K562 (cell line): Measurements from ENCODE around the gene SLC19A2. TPM values are rescaled to one million over a fixed set of nuclear protein-coding genes. Genes with fewer than 3 reads are reported as not detected.

Experiments used
- ASH1L ChIP-seq: fragments of 450-650 bp; IDR thresholded peaks from 2 replicates; pipeline ENCODE4 v1.6.1; 2018; ENCODE audit warnings: borderline replicate concordance, mild to moderate bottlenecking, low read depth; ENCODE audit not compliant: partially characterized antibody
- BRF2 ChIP-seq: IDR thresholded peaks from 3 replicates; pipeline ENCODE4 v1.6.1; 2011; ENCODE audit warnings: borderline replicate concordance, mild to moderate bottlenecking; ENCODE audit not compliant: insufficient read length, insufficient read depth
- FOXK1 ChIP-seq: sonication (generic); formaldehyde crosslinking; IDR thresholded peaks from 2 replicates; pipeline ENCODE4 v1.8.0; 2022; ENCODE audit warnings: missing genetic modification reagents, mild to moderate bottlenecking, borderline replicate concordance
- FUS ChIP-seq: fragments of 200-400 bp; formaldehyde crosslinking; optimal IDR thresholded peaks from 2 replicates; pipeline ENCODE3; 2017; ENCODE audit warnings: low read depth, low read length
- GABPA ChIP-seq: fragments of 200-800 bp; sonication (Bioruptor generic); conservative IDR thresholded peaks from 2 replicates; pipeline ENCODE4 v1.6.1; 2016; ENCODE audit warnings: low read depth, missing genetic modification characterization, missing compliant biosample characterization
- KHSRP ChIP-seq: fragments of 450-650 bp; IDR thresholded peaks from 2 replicates; pipeline ENCODE4 v1.6.1; 2017
- LEF1 ChIP-seq: fragments of 450-650 bp; IDR thresholded peaks from 2 replicates; pipeline ENCODE4 v1.6.1; 2016; ENCODE audit warnings: mild to moderate bottlenecking
- MBD2 ChIP-seq: sonication (generic); IDR thresholded peaks from 2 replicates; pipeline ENCODE4 v1.6.1; 2016; ENCODE audit warnings: low read depth, borderline replicate concordance
- SAP30 ChIP-seq: fragments of 200-600 bp; sonication (generic); IDR thresholded peaks from 2 replicates; pipeline ENCODE4 v1.6.1; 2012; ENCODE audit warnings: borderline replicate concordance, low read depth, mild to moderate bottlenecking, moderate library complexity, low read length, control low read depth, inconsistent platforms; ENCODE audit not compliant: insufficient read depth, poor library complexity, severe bottlenecking
- SMARCB1 ChIP-seq: IDR thresholded peaks from 2 replicates; pipeline ENCODE4 v1.6.1; 2011; ENCODE audit warnings: improper control_type of control experiment, low read depth; ENCODE audit not compliant: insufficient read length
- SRSF1 ChIP-seq: fragments of 200-400 bp; formaldehyde crosslinking; IDR thresholded peaks from 2 replicates; pipeline ENCODE4 v1.6.1; 2017; ENCODE audit warnings: mild to moderate bottlenecking, low read depth, low read length, moderate library complexity
- STAT6 ChIP-seq: sonication (generic); formaldehyde crosslinking; IDR thresholded peaks from 2 replicates; pipeline ENCODE4 v1.8.1; 2023; ENCODE audit warnings: mild to moderate bottlenecking, missing genetic modification reagents
- TAF7 ChIP-seq: fragments of 450-650 bp; IDR thresholded peaks from 2 replicates; pipeline ENCODE4 v1.6.1; 2016; ENCODE audit warnings: missing genetic modification characterization, missing compliant biosample characterization
- TEAD2 ChIP-seq: fragments of 450-650 bp; IDR thresholded peaks from 2 replicates; pipeline ENCODE4 v1.6.1; 2016; ENCODE audit warnings: missing genetic modification characterization, control low read depth, missing compliant biosample characterization
- ZBTB11 ChIP-seq, 3 experiments: fragments of 200-800 bp in 1 of 3; fragments of 250-450 bp in 1 of 3; fragments of 450-650 bp in 1 of 3; sonication (Bioruptor Pico) in 1 of 3; sonication (Bioruptor generic) in 1 of 3; formaldehyde crosslinking in 1 of 3; IDR thresholded peaks; 2 replicates each; pipeline versions ENCODE4 v1.6.1 to v1.8.0; 2016 to 2022; ENCODE audit warnings: mild to moderate bottlenecking in 2 of 3, missing genetic modification characterization in 2 of 3, missing compliant biosample characterization in 1 of 3, moderate library complexity in 1 of 3
- ZNF347 ChIP-seq: fragments of 450-650 bp; formaldehyde crosslinking; IDR thresholded peaks from 2 replicates; pipeline ENCODE4 v1.4.0; 2020; ENCODE audit warnings: low read depth, mild to moderate bottlenecking, moderate library complexity
- polyA plus RNA-seq, 8 experiments: library from polyadenylated mRNA; depleted of rRNA in 4 of 8; stranded (reverse) in 5 of 8; unstranded in 3 of 8; fragments of >200 nt; fragmentation: Nextera tagmentation in 2 of 8; fragmentation: Illumina TruSeq in 1 of 8; extraction: Ambion mirVana in 2 of 8; extraction: Trizol in 1 of 8; gene quantifications; 2 replicates each; pipeline versions ENCODE4 v1.2.1 to v1.2.3, GENCODE V29; 2011 to 2014; ENCODE audit warnings: inconsistent platforms in 1 of 8, missing spikeins in 1 of 8
- total RNA-seq, 7 experiments: library from RNA; depleted of rRNA in 6 of 7; stranded (reverse); fragments of >200 nt in 6 of 7; fragmentation: Illumina TruSeq in 2 of 7; extraction: Trizol in 2 of 7; gene quantifications; 2 replicates each; pipeline versions ENCODE4 v1.2.1 to v1.2.3, GENCODE V29; 2011 to 2021; ENCODE audit warnings: low replicate concordance in 1 of 7

The SLC19A2 gene
- total and polyA plus RNA-seq, 9 of the 15 experiments (the other 6 are each of a cell fraction or from before 2014, with no cell fraction given): 7.4 to 42.8 (median 19.2) TPM

- TF ChIP-seq ASH1L (no peak), LEF1 (peak; percentile 14; the same call in 1 of the 2 replicates), BRF2 (no peak), KHSRP (no peak), SRSF1 (no peak), STAT6 (no peak), ZBTB11 (CRISPR knock-in tag; IDR thresholded peaks at IDR 0.05) (peak in 1 of 3 experiments; percentile 40; a peak in 1 of 6 replicates), SAP30 (no peak), FOXK1 (CRISPR knock-in tag) (0 out of 2 replicates have a peak, but pooled peaks have one; percentile 72), TAF7 (tag) (no peak), ZNF347 (CRISPR knock-in tag) (no peak), TEAD2 (tag) (peak; percentile 66), GABPA (tag) (0 out of 2 replicates have a peak, but pooled peaks have one; percentile 36), FUS (no peak), MBD2 (no peak), SMARCB1 (no peak)
These were observed 722 bp upstream of the SLC19A2 start (continued) for GRCh38 chr1:169486281-169487051.
